Esophagus squamous epithelium (tissue), 4 donors: ENCODE data around the gene C1orf21.

Experiments used
- CTCF ChIP-seq, 6 experiments: fragments of 450-650 bp in 4 of 6; fragments of 200-600 bp in 2 of 6; sonication (generic) in 2 of 6; IDR thresholded peaks; one replicate each; pipeline ENCODE4 v1.5.1; 2016 to 2019; ENCODE audit warnings: antibody characterized with exemption in 6 of 6, mild to moderate bottlenecking in 4 of 6, moderate library complexity in 4 of 6
- POLR2A ChIP-seq, 4 donors: fragments of 450-650 bp; IDR thresholded peaks; one replicate each; pipeline ENCODE4 v1.6.1; 2017; ENCODE audit warnings: antibody characterized with exemption in 4 of 4, mild to moderate bottlenecking in 4 of 4, moderate library complexity in 3 of 4

GRCh38 chr1:184461321-184461720, 74.5 kb downstream of the C1orf21 start:
- TF ChIP-seq POLR2A (IDR thresholded peaks at IDR 0.05) (no peak), CTCF (IDR thresholded peaks at IDR 0.05) (no peak)
